A673 (cell line): ENCODE measurements around the gene PIGK.

ENCODE experiments used
- CTCF ChIP-seq: fragments of 300-800, 200-600 bp; sonication (generic); conservative IDR thresholded peaks from 2 replicates; pipeline ENCODE4 v1.5.1; 2017; ENCODE audit warnings: low read depth, mild to moderate bottlenecking, antibody characterized with exemption, low read length, moderate library complexity, mixed read lengths
- EZH2 ChIP-seq: fragments of 200-600 bp; sonication (generic); IDR thresholded peaks from 2 replicates; pipeline ENCODE4 v1.6.1; 2017; ENCODE audit warnings: borderline replicate concordance, low read depth, mild to moderate bottlenecking, mixed read lengths, antibody characterized with exemption, low read length; ENCODE audit not compliant: poor library complexity, severe bottlenecking

GRCh38 chr1:77245830-77246229, 26.6 kb upstream of the PIGK start:
- TF ChIP-seq EZH2 (no peak), CTCF (no peak)
